ENCODE data around the gene BNIP5. TPM values are rescaled to one million over a fixed set of nuclear protein-coding genes. Genes with fewer than 3 reads are reported as not detected.

Gene BNIP5
- total RNA-seq, 1 donor from 2014 or later = not detected

GRCh38 chr6:36334832-36335459 is 1.7 kb downstream of the BNIP5 start:
- Mint-ChIP-seq H3K27ac (ENCODE audit: unreplicated experiment) (no peak overlapping the region), H3K4me3 (ENCODE audit: unreplicated experiment) (no peak overlapping the region), H3K9me3 (ENCODE audit: low read depth) (no peaks in the 10 kb centered on the region), H3K27me3 (ENCODE audit: low read depth) (peaks cover 58% of the 10 kb centered on the region), H3K4me1 (ENCODE audit: low read depth) (peaks cover 3% of the 10 kb centered on the region), H3K36me3 (ENCODE audit: low read depth) (no peaks in the 10 kb centered on the region)
- no peak for TF ChIP-seq CTCF (IDR thresholded peaks at IDR 0.05)
- no peak for DNase-seq (ENCODE audit: low spot score)

GRCh38 chr6:36333931-36334725 is 2.6 kb downstream of the BNIP5 start:
- Mint-ChIP-seq H3K27ac (ENCODE audit: unreplicated experiment) (no peak overlapping the region), H3K9me3 (ENCODE audit: low read depth) (no peaks in the 10 kb centered on the region), H3K36me3 (ENCODE audit: low read depth) (no peaks in the 10 kb centered on the region), H3K4me3 (ENCODE audit: unreplicated experiment) (no peak overlapping the region), H3K4me1 (ENCODE audit: low read depth) (peaks cover 3% of the 10 kb centered on the region), H3K27me3 (ENCODE audit: low read depth) (peaks cover 56% of the 10 kb centered on the region)
- no peak for DNase-seq (ENCODE audit: low spot score)
- no peak for TF ChIP-seq CTCF (IDR thresholded peaks at IDR 0.05)

- H3K4me3 Mint-ChIP-seq (ENCODE audit: unreplicated experiment) = no peak overlapping the region
- TF ChIP-seq CTCF (IDR thresholded peaks at IDR 0.05) = no peak
- H3K27me3 Mint-ChIP-seq (ENCODE audit: low read depth) = peaks cover 60% of the 10 kb centered on the region
- no peak overlapping the region for H3K27ac Mint-ChIP-seq (ENCODE audit: unreplicated experiment)
- H3K9me3 Mint-ChIP-seq (ENCODE audit: low read depth) = no peaks in the 10 kb centered on the region
- no peak for DNase-seq (ENCODE audit: low spot score)
- H3K4me1 Mint-ChIP-seq (ENCODE audit: low read depth) = peaks cover 3% of the 10 kb centered on the region
- H3K36me3 Mint-ChIP-seq (ENCODE audit: low read depth) = no peaks in the 10 kb centered on the region
Measured at GRCh38 chr6:36333171-36333895, 3.4 kb downstream of the BNIP5 start.

GRCh38 chr6:36331381-36331780 is 5.3 kb downstream of the BNIP5 start:
- no peak for TF ChIP-seq CTCF (IDR thresholded peaks at IDR 0.05)
- DNase-seq (ENCODE audit: low spot score) = no peak
- H3K4me1 Mint-ChIP-seq (ENCODE audit: low read depth) = peaks cover 3% of the 10 kb centered on the region
- H3K4me3 Mint-ChIP-seq (ENCODE audit: unreplicated experiment) = no peak overlapping the region
- H3K36me3 Mint-ChIP-seq (ENCODE audit: low read depth) = no peaks in the 10 kb centered on the region
- peaks cover 59% of the 10 kb centered on the region for H3K27me3 Mint-ChIP-seq (ENCODE audit: low read depth)
- no peaks in the 10 kb centered on the region for H3K9me3 Mint-ChIP-seq (ENCODE audit: low read depth)
- no peak overlapping the region for H3K27ac Mint-ChIP-seq (ENCODE audit: unreplicated experiment)

GRCh38 chr6:36330366-36330765 is 6.3 kb downstream of the BNIP5 start:
- H3K27me3 Mint-ChIP-seq (ENCODE audit: low read depth) = peaks cover 56% of the 10 kb centered on the region
- H3K4me3 Mint-ChIP-seq (ENCODE audit: unreplicated experiment) = no peak overlapping the region
- peaks cover 3% of the 10 kb centered on the region for H3K4me1 Mint-ChIP-seq (ENCODE audit: low read depth)
- no peaks in the 10 kb centered on the region for H3K9me3 Mint-ChIP-seq (ENCODE audit: low read depth)
- no peak for DNase-seq (ENCODE audit: low spot score)
- no peak for TF ChIP-seq CTCF (IDR thresholded peaks at IDR 0.05)
- no peak overlapping the region for H3K27ac Mint-ChIP-seq (ENCODE audit: unreplicated experiment)
- H3K36me3 Mint-ChIP-seq (ENCODE audit: low read depth) = no peaks in the 10 kb centered on the region
